ENCODE results near the gene EDIL3.

- no peak for TF ChIP-seq POLR2AphosphoS5 (IDR thresholded peaks at IDR 0.05)
- TF ChIP-seq CTCF (IDR thresholded peaks at IDR 0.05), result no peak
These were observed 462.9 kb downstream of the EDIL3 start for GRCh38 chr5:83921666-83922193.

All from gastroesophageal sphincter (tissue), 3 donors.